Esophagus (tissue), 2 donors: Measurements from ENCODE around the gene MTOR. TPM values are rescaled to one million over a fixed set of nuclear protein-coding genes. Genes with fewer than 3 reads are reported as not detected.
"Not testable (repeated sequence)": the region's sequence is repeated elsewhere in the genome, so short reads cannot be mapped to it uniquely, and the experiment has no call there.

ENCODE experiments used
- H3K27ac ChIP-seq, 2 donors: one replicate each; pipeline ENCODE4 v1.5.1; 2013; ENCODE audit warnings: low read depth in 2 of 2, mild to moderate bottlenecking in 2 of 2, inconsistent platforms in 1 of 2, low read length in 1 of 2, moderate library complexity in 1 of 2
- H3K27me3 ChIP-seq, 2 donors: one replicate each; pipeline ENCODE4 v1.6.1; 2013; ENCODE audit warnings: low read length in 2 of 2, control low read depth in 1 of 2, mild to moderate bottlenecking in 1 of 2; ENCODE audit not compliant: insufficient read depth in 2 of 2, control insufficient read depth in 1 of 2
- H3K36me3 ChIP-seq, 2 donors: one replicate each; pipeline ENCODE4 v1.6.1; 2013; ENCODE audit warnings: low read length in 1 of 2; ENCODE audit not compliant: control insufficient read depth in 2 of 2, insufficient read depth in 2 of 2
- H3K4me1 ChIP-seq, 2 donors: one replicate each; pipeline ENCODE4 v1.6.1; 2013; ENCODE audit warnings: low read length in 1 of 2; ENCODE audit not compliant: control insufficient read depth in 2 of 2, insufficient read depth in 2 of 2
- H3K4me3 ChIP-seq, 2 donors: one replicate each; pipeline ENCODE4 v1.5.1; 2013; ENCODE audit warnings: low read length in 2 of 2, mild to moderate bottlenecking in 2 of 2, low read depth in 1 of 2, moderate library complexity in 1 of 2
- H3K9me3 ChIP-seq, 2 donors: one replicate each; pipeline ENCODE4 v1.6.1; 2013; ENCODE audit warnings: mild to moderate bottlenecking in 2 of 2, low read depth in 1 of 2, low read length in 1 of 2, moderate library complexity in 1 of 2; ENCODE audit not compliant: control insufficient read depth in 2 of 2, insufficient read depth in 1 of 2
- WGBS, 2 donors: extraction: QIAGEN DNeasy Blood & Tissue Kit; methylation state at CpG; one replicate each; pipeline ENCODE4 v1.1.7; 2013; 5-methylcytosine and 5-hydroxymethylcytosine counted together
- polyA plus RNA-seq, 2 donors: library from polyadenylated mRNA; stranded (reverse); fragments of 200-250 nt; gene quantifications; one replicate each; pipeline ENCODE4 v1.2.3, GENCODE V29; 2013
- donor health status: healthy with polysubstance abuse.
- donor health status: Bipolar disorder and iron deficiency.

The MTOR gene
- polyA plus RNA-seq, 2 donors: 16.0 to 17.7 TPM

GRCh38 chr1:11083784-11084183, 178.6 kb downstream of the MTOR start:
- H3K27ac ChIP-seq, H3K4me3 ChIP-seq, H3K9me3 ChIP-seq, H3K27me3 ChIP-seq, H3K4me1 ChIP-seq: not testable (repeated sequence)
- 98 to 100% methylated on average over 2 of the region's 3 CpGs for WGBS, 2 donors
- H3K36me3 ChIP-seq: peaks cover 14 to 17% of the 10 kb centered on the region in 2 donors

- Histone ChIP-seq H3K36me3 (peaks cover 21% of the 10 kb centered on the region in 2 donors), H3K4me1 (peaks cover 0 to 5% of the 10 kb centered on the region in 2 donors), H3K27me3 (no peaks in the 10 kb centered on the region), H3K27ac (no peak overlapping the region), H3K4me3 (no peak overlapping the region), H3K9me3 (no peaks in the 10 kb centered on the region)
- 60 to 71% methylated on average over 12 of the region's 12 CpGs for whole genome bisulfite sequencing, 2 donors
These were observed 181.4 kb downstream of the MTOR start for GRCh38 chr1:11080931-11081330.

- H3K9me3 ChIP-seq: no peaks in the 10 kb centered on the region
- peaks cover 0 to 5% of the 10 kb centered on the region in 2 donors for H3K4me1 ChIP-seq
- H3K36me3 ChIP-seq: peaks cover 21 to 31% of the 10 kb centered on the region in 2 donors
- WGBS, 2 donors: 87 to 91% methylated on average over 2 of the region's 2 CpGs
- no peak overlapping the region for H3K27ac ChIP-seq
- no peaks in the 10 kb centered on the region for H3K27me3 ChIP-seq
- no peak overlapping the region for H3K4me3 ChIP-seq
These were observed 183.7 kb downstream of the MTOR start for GRCh38 chr1:11078631-11079030.

GRCh38 chr1:11073398-11073797, 189.0 kb downstream of the MTOR start:
- H3K9me3 ChIP-seq, H3K4me1 ChIP-seq, H3K27me3 ChIP-seq, H3K4me3 ChIP-seq, H3K27ac ChIP-seq: not testable (repeated sequence)
- peaks cover 26 to 51% of the 10 kb centered on the region in 2 donors for H3K36me3 ChIP-seq
- WGBS, 2 donors: 82 to 84% methylated on average over 7 of the region's 7 CpGs

- Histone ChIP-seq H3K27ac (no peak overlapping the region), H3K27me3 (no peaks in the 10 kb centered on the region), H3K9me3 (no peaks in the 10 kb centered on the region), H3K36me3 (peaks cover 30 to 58% of the 10 kb centered on the region in 2 donors), H3K4me1 (no peaks in the 10 kb centered on the region), H3K4me3 (no peak overlapping the region)
- WGBS, 2 donors: 56 to 62% methylated on average over 13 of the region's 13 CpGs
These were observed 190.0 kb downstream of the MTOR start for GRCh38 chr1:11072216-11072917.

GRCh38 chr1:11071463-11072215, 190.7 kb downstream of the MTOR start:
- 54 to 58% methylated on average over 15 of the region's 15 CpGs for WGBS, 2 donors
- H3K4me1 ChIP-seq: no peaks in the 10 kb centered on the region
- peaks cover 28 to 53% of the 10 kb centered on the region in 2 donors for H3K36me3 ChIP-seq
- H3K27me3 ChIP-seq: no peaks in the 10 kb centered on the region
- no peak overlapping the region for H3K4me3 ChIP-seq
- no peak overlapping the region for H3K27ac ChIP-seq
- no peaks in the 10 kb centered on the region for H3K9me3 ChIP-seq

- Histone ChIP-seq H3K27me3 (no peaks in the 10 kb centered on the region), H3K9me3 (no peaks in the 10 kb centered on the region), H3K4me1 (no peaks in the 10 kb centered on the region), H3K4me3 (no peak overlapping the region), H3K27ac (no peak overlapping the region), H3K36me3 (peaks cover 30 to 48% of the 10 kb centered on the region in 2 donors)
- WGBS, 2 donors: 80 to 81% methylated on average over 11 of the region's 11 CpGs
These were observed 191.5 kb downstream of the MTOR start for GRCh38 chr1:11070876-11071275.

GRCh38 chr1:11068600-11069473, 193.5 kb downstream of the MTOR start:
- peaks cover 30 to 44% of the 10 kb centered on the region in 2 donors for H3K36me3 ChIP-seq

More at GRCh38 chr1:11068600-11069473, 193.5 kb downstream of the MTOR start:
- Histone ChIP-seq H3K4me3 (no peak overlapping the region), H3K9me3 (no peaks in the 10 kb centered on the region), H3K4me1 (no peaks in the 10 kb centered on the region), H3K27me3 (no peaks in the 10 kb centered on the region), H3K27ac (no peak overlapping the region)
- 85 to 87% methylated on average over 17 of the region's 17 CpGs for WGBS, 2 donors
